H7 (cell line): Measurements from ENCODE around the gene CDK15. TPM values are rescaled to one million over a fixed set of nuclear protein-coding genes. Genes with fewer than 3 reads are reported as not detected.
"Not testable (repeated sequence)": the region's sequence is repeated elsewhere in the genome, so short reads cannot be mapped to it uniquely, and the experiment has no call there.

Experiments used
- DNase-seq: peaks from one replicate; pipeline ENCODE4 v3.0.0; 2012
- H3K27me3 ChIP-seq: 2 replicates; pipeline ENCODE4 v1.6.0; 2011; ENCODE audit warnings: mild to moderate bottlenecking, low read length; ENCODE audit not compliant: control insufficient read depth, insufficient read depth
- H3K36me3 ChIP-seq: replicated peaks from 2 replicates; pipeline ENCODE4 v1.5.1; 2011; ENCODE audit warnings: low read length; ENCODE audit not compliant: control insufficient read depth, insufficient read depth
- H3K4me3 ChIP-seq: 2 replicates; pipeline ENCODE4 v1.5.1; 2011; ENCODE audit warnings: low read depth, mild to moderate bottlenecking, control low read depth, low read length, moderate library complexity; ENCODE audit not compliant: insufficient read depth
- total RNA-seq: library from RNA; depleted of rRNA; stranded (reverse); fragments of >200 nt; shearing (Covaris generic); gene quantifications from 2 replicates; pipeline ENCODE4 v1.2.3, GENCODE V29; 2014; rRNA removed

Gene CDK15
- total RNA-seq = not detected in 2 replicates

DNA sequence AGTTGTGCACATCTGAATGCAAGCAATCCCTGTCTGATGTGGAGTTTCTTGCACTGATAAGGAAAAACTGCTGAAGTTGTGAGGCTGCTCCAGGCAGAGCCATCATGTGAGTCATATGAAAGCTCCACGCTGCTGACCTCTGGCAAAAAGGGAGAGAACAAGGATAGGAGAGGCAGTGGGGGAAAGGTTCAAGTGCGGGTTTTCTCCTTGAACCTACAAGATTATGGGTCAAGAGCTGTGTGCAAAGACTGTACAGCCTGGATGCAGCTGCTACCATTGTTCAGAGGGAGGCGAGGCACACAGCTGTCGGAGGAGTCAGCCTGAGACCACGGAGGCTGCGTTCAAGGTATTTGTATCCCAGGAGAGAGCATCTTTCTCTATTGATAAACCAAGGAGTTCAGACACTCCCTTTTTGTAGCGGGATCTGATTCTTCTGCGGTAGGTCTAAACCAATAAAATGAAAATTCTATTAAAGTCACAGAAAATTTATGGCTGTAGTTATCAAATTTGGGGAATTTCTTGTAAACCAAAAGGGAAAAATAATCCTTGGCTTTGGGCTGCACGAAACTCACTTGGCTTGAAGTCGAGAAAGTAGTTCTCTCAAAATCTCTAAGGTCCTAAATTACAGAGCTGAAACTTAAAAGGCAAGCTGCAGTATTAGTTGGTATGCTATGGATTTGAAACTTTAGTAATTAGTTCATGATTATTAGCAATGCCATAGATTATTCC, at the start of gene CDK15:
CDK15 (plus strand) TSS at position 96 of the 729 bp plus-strand sequence; CDS start at position 224, 128 bp downstream.
- Histone ChIP-seq H3K27me3 (no peaks in the 10 kb centered on the region), H3K36me3 (no peaks in the 10 kb centered on the region), H3K4me3 (no peak within 1 kb of the TSS)
- DNase-seq = no peak

- H3K4me3 ChIP-seq = no peak overlapping the region
- DNase-seq = no peak
- peaks cover 11% of the 10 kb centered on the region for H3K36me3 ChIP-seq
- H3K27me3 ChIP-seq = no peaks in the 10 kb centered on the region
Measured at GRCh38 chr2:201758234-201758633, 48.1 kb upstream of the CDK15 start.

- peaks cover 11% of the 10 kb centered on the region for H3K36me3 ChIP-seq
- no peak overlapping the region for H3K4me3 ChIP-seq
- no peaks in the 10 kb centered on the region for H3K27me3 ChIP-seq
- DNase-seq = no peak
Measured at GRCh38 chr2:201758873-201759272, 47.5 kb upstream of the CDK15 start.

- H3K4me3 ChIP-seq = no peak overlapping the region
- H3K27me3 ChIP-seq = no peaks in the 10 kb centered on the region
- H3K36me3 ChIP-seq = peaks cover 11% of the 10 kb centered on the region
- no peak for DNase-seq
Measured at GRCh38 chr2:201759567-201759966, 46.8 kb upstream of the CDK15 start.

DNA sequence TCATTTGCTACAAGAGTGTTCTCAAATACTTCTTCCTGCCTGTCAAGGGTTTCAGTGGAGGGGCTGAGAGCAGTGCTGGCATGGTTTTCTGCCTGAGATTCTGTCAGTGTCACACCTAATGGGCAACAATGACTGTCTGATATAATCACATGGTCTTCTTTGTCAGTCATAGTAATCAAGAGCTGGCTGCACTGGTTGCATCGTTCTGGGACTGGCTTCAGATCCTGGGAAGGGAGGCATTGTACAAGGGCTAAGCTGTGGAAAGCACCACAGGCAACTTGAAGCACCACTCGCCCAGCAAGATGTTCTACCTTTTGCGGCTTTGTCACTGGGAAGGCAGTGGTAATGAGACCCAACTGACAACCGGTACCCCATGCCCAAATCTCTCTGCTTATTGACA, 45.2 kb upstream of the CDK15 start:
- DNase-seq = no peak
- Histone ChIP-seq H3K4me3 (no peak overlapping the region), H3K27me3 (no peaks in the 10 kb centered on the region), H3K36me3 (peaks cover 11% of the 10 kb centered on the region)

DNA sequence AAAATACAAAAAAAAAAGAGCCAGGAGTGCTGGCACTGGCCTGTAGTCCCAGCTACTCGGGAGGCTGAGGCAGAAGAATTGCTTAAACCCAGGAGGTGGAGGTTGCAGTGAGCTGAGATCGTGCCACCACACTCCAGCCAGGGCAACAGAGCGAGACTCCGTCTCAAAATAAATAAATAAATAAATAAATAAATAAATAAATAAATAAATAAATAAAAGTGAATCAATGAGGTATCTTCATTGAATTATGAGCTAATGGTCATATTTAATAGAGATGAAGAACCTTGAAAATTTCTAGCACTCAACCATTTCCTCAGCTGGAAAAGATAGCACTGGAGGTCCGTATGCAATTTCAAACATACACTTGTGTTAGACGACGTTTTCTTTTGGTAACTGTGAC, 41.9 kb upstream of the CDK15 start:
- not testable (repeated sequence) for DNase-seq, H3K4me3 ChIP-seq, H3K27me3 ChIP-seq
- H3K36me3 ChIP-seq = peaks cover 11% of the 10 kb centered on the region

- Histone ChIP-seq H3K4me3 (no peak overlapping the region), H3K36me3 (peaks cover 10% of the 10 kb centered on the region), H3K27me3 (no peaks in the 10 kb centered on the region)
- no peak for DNase-seq
Measured at GRCh38 chr2:201765799-201766198, 40.5 kb upstream of the CDK15 start.

- H3K36me3 ChIP-seq = no peaks in the 10 kb centered on the region; the same call in 1 of the 2 replicates
- H3K27me3 ChIP-seq = no peaks in the 10 kb centered on the region
- no peak overlapping the region for H3K4me3 ChIP-seq
- no peak for DNase-seq
Measured at GRCh38 chr2:201768918-201769317, 37.4 kb upstream of the CDK15 start.

DNA sequence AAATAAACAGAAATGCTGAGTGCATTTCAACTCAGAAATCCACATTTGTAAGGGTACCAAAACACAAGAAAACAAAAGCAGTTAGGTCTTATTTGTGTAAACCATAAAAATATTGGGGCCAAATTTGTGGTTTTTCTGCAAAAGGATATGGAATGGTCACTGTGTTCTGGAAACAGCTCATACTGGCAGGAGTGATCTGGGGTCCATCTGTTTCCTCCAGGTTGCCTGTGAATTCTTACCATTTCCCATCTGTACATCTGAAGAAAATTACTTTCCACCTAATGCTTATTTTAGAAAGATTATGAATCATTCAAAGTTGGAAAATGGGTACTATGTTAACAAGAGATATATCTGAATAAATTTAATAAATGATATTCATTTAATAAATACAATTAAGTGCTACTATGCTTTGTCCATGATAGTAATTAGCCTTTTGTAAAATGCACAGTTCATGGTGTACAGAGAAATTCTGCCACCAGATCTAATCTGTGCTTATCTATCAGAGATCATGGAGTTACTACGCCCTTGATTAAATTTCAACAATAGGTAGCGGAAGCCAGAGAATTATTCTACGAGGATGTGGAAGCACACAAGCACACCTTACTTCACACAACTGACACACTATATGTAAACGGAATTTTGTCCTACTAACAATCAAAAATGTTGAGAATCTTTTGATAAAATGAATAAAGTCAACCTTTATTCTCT, 36.5 kb upstream of the CDK15 start:
- H3K4me3 ChIP-seq = no peak overlapping the region
- H3K27me3 ChIP-seq = no peaks in the 10 kb centered on the region
- no peaks in the 10 kb centered on the region; the same call in 1 of the 2 replicates for H3K36me3 ChIP-seq
- DNase-seq = no peak

DNA sequence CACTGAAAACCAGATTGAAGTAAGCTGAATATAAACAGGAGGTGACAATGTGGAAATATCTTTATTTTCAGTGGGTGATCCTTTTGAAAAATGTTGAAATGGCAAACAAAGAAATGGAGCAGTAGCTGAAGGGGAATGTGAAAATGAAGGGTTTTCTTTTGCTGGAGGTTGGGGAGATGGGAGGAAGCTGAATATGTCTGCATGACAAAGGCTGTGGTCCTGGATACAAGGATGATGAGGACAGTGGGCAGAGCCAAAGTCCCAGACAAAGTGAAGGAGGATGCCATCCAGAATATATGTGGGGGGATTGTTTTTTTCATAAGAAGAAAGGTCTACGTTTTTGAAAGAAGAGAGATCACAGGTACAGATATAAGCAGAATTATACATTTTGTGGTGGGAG, 32.3 kb upstream of the CDK15 start:
- H3K27me3 ChIP-seq = no peaks in the 10 kb centered on the region
- DNase-seq = no peak
- H3K36me3 ChIP-seq = no peaks in the 10 kb centered on the region
- no peak overlapping the region for H3K4me3 ChIP-seq

DNA sequence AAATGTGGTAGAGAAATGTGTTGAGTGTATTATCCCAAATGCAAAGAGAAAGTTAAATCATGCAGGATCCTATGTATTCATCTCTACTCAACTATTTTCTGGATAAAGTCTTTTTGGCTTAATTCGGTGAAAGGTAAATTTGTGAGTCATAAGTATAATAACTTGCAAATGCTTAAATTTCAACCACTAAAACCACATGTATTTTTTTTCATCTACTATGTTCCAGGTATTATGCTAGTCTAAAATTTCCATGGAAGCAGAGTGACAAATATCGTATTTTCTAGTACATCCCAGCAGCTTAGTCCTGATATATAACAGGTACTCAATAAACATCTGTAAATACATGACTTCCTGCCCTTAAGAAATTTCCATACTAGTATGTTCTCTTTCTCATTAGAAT, 31.8 kb upstream of the CDK15 start:
- Histone ChIP-seq H3K4me3 (no peak overlapping the region), H3K36me3 (no peaks in the 10 kb centered on the region), H3K27me3 (no peaks in the 10 kb centered on the region)
- no peak for DNase-seq

DNA sequence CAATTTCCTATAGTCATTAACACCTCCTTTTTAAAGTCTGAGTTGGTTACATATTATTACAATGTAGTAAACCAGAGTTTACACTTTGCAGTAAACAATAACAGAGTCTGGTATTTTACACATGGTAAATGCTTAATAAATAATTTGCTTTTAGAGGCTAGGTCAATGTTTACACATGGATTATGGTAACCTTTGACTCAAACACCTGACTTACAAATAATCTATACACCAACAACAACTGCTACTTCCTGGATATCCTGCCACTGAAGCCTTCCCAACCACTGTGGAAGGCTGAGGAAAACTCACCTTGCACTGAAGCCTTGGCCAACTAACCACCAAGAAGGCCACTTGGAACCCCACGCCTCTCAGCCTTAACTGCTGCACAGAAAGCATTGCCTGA, 31.0 kb upstream of the CDK15 start:
- no peak overlapping the region for H3K4me3 ChIP-seq
- DNase-seq = no peak
- no peaks in the 10 kb centered on the region for H3K27me3 ChIP-seq
- H3K36me3 ChIP-seq = no peaks in the 10 kb centered on the region

DNA sequence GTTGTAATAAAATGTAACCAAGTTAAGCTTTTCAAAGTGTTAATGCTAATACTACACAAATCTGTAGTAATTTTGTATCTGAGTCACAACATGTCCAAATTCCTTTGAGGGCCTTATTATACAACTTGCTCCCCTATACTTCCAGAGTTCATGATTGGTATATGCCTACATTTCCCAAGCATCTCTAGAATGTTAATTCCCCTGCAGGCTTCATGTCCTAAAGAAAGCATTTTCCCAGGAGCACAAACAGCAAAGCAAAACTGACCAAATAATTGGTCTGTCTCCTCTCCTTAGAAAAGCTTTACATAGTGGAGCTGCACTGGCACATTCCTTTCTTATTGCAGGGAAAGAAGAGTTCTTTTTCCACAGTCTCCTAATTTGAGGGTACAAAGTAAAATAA, 29.3 kb upstream of the CDK15 start:
- no peak overlapping the region for H3K4me3 ChIP-seq
- no peaks in the 10 kb centered on the region for H3K27me3 ChIP-seq
- no peak for DNase-seq
- H3K36me3 ChIP-seq = no peaks in the 10 kb centered on the region

DNA sequence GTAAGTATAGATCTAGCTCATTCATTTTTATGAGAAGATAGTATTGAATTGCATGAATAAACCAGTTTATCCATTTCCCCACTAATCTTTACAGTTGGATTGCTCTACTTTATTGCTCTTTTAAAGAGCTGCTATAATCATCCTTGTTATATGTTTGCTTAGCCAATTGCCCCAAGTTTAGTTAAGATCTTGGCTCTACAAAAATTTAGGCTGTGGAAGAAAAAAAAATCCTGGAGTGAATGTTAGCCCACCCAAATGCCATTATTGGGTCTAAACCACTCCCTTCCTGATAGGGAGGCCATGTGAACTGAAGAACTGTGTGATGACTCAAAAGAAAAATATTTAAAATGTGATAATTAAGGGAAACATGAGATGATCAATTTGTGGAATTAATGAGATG, 28.5 kb upstream of the CDK15 start:
- no peaks in the 10 kb centered on the region for H3K27me3 ChIP-seq
- no peak for DNase-seq
- no peaks in the 10 kb centered on the region for H3K36me3 ChIP-seq
- H3K4me3 ChIP-seq = no peak overlapping the region

GRCh38 chr2:201779901-201780673, 26.2 kb upstream of the CDK15 start:
- H3K4me3 ChIP-seq = peak overlapping the region; percentile 96
- no peaks in the 10 kb centered on the region for H3K27me3 ChIP-seq
- peak; percentile 13 for DNase-seq
- H3K36me3 ChIP-seq = no peaks in the 10 kb centered on the region
